DOHH2 (cell line): Measurements from ENCODE around the gene EMP3.

ENCODE experiments used
- EZH2phosphoT487 ChIP-seq: fragments of 200-600 bp; sonication (generic); IDR thresholded peaks from 2 replicates; pipeline ENCODE4 v1.6.1; 2017; ENCODE audit warnings: borderline replicate concordance, mild to moderate bottlenecking, antibody characterized with exemption, low read length, moderate library complexity, mixed read lengths
- TF ChIP-seq, protein P1 (sequence below): fragments of 200-600 bp; sonication (generic); IDR thresholded peaks from one replicate; pipeline ENCODE4 v1.5.1; 2014; ENCODE audit warnings: antibody characterized with exemption, mild to moderate bottlenecking, low read depth, low read length; ENCODE audit not compliant: poor library complexity, severe bottlenecking

DNA sequence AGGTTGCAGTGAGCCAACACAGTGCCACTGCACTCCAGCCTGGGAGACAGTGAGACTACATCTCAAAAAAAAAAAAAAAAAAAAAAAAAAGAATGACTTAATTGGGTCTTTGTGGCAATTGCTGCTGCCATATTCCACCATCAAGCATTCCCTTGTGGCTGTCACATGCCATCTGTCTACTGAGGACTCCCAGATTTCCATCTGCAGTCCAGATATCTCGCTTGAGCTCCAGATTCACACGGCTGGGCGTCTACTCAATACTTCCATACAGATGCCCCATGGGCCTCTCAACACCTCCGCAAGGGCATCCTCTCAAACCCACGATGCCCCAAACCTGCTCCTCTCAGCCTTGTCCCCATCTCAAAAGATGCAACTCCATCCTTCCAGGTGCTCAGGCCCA lies 25.5 kb downstream of the EMP3 start:
- TF ChIP-seq, protein P1, sequence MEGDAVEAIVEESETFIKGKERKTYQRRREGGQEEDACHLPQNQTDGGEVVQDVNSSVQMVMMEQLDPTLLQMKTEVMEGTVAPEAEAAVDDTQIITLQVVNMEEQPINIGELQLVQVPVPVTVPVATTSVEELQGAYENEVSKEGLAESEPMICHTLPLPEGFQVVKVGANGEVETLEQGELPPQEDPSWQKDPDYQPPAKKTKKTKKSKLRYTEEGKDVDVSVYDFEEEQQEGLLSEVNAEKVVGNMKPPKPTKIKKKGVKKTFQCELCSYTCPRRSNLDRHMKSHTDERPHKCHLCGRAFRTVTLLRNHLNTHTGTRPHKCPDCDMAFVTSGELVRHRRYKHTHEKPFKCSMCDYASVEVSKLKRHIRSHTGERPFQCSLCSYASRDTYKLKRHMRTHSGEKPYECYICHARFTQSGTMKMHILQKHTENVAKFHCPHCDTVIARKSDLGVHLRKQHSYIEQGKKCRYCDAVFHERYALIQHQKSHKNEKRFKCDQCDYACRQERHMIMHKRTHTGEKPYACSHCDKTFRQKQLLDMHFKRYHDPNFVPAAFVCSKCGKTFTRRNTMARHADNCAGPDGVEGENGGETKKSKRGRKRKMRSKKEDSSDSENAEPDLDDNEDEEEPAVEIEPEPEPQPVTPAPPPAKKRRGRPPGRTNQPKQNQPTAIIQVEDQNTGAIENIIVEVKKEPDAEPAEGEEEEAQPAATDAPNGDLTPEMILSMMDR: no peak
- no peak for TF ChIP-seq EZH2phosphoT487
